Mesenteric fat pad (tissue), 1 donor: ENCODE data around the gene ZCWPW2. TPM values are rescaled to one million over a fixed set of nuclear protein-coding genes. Genes with fewer than 3 reads are reported as not detected.

ENCODE experiments used
- DNase-seq: peaks from one replicate; pipeline ENCODE4 v3.0.0-alpha.2; 2020; ENCODE audit warnings: low spot score
- total RNA-seq: library from RNA; stranded (reverse); fragmentation: NEBNext Ultra II Directional; extraction: Animal tissue kit (Norgen Biotek cat#: 25700); gene quantifications from one replicate; pipeline ENCODE4 v1.2.1, GENCODE V29; 2021
- donor health status: DM: yes; HTN: yes; CAD: no.

Gene ZCWPW2
- total RNA-seq, 1 donor from 2014 or later = 0.51 TPM

DNA sequence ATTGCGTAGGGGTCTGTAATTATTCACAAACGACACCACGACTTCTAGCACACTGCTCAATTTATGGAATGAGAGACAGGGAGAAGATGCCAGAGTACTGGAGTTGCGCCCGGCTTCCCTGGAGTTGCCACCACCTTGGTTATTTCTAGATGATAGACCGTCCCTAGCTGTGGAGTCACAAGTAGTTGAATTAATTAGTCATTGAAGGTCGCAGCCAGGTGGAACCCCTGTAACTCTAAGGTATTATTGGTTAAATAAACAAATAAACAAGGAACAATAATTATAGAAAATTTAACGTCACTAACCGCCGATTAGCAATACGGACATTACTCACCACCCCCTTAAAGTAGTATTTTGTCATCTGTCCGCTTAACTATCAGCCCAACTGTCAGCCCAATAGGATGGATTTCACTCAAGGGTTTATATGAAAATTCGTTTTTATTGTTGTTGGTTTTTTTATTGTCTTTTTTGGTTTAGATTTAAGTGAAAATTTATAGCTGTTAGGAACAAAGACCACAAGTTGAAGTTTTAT, 1.0 kb downstream of the ZCWPW2 start:
- no peak for DNase-seq

DNA sequence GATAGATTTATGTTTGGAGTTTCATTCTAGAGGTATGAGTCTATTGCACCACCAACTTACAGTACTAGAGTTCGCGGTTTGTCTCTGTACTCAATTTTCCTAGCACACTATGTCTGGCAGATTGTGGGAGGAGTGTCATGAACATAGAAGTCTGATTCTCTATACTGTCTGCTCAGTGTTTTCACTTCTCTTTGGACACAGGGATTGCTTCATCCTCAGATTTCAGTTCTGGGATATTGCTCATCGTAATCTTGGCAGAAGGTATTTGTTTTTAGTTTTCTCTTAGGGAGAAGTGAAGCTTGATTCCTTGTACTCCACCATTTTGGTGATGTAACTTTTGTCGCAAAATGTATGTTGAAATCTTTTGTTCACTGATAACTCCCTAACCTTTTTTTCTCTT, 27.9 kb downstream of the ZCWPW2 start:
- DNase-seq = no peak

DNA sequence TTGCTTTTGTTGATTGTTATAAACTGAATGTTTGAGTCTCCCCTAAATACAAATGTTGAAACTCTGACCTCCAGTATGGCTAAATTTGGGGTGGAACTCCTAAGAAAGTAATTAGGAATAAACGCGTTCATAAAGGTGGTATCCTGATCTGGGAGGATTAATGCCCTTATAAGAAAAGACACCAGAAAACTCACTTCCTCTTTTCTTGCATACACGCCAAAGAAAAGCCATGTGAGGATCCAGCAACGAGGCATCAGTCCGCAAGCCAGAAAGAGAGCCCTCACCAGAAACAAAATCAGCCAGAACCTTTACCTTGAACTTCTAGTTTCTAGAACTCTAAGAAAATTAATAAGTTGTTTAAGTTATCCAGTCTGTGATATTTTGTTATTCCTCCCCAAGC, 37.5 kb downstream of the ZCWPW2 start:
- DNase-seq = no peak

DNA sequence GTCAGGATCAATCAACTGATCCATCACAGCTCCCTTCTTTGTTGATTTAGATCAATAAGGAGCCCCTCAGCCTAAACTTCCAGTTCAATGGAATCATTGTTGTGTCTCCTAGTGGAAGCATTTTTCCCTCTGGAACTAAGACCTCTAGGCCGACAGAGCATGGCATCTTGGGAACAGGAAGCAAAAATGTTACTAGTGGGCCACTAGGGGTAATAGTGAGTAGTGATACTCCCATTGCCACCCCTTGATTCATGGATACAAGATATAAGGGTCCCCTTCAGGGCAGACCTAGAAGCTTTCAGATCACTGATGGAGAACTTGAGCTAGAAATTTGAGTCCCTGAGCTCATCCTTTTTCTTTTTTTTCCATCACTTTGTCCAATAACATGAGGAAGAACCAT, 40.5 kb downstream of the ZCWPW2 start:
- no peak for DNase-seq

DNA sequence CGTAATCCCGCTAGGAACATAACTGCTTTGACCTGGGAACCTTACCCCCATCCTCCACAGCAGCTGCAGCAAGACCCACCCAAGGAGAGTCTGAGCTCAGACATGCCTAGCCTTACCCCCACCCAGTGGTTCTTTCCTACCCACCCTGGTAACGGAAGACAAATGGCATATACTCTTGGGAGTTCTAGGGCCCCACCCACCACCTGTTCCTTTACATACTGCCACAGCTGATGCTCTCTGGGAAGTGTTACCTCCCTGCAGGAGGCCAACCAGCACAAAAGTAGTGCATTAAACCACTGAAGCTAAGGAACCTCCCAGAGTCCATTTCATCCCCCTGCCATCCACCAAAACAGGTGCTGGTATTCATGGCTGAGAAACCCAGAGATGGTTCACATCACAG, 50.7 kb downstream of the ZCWPW2 start:
- no peak for DNase-seq

DNA sequence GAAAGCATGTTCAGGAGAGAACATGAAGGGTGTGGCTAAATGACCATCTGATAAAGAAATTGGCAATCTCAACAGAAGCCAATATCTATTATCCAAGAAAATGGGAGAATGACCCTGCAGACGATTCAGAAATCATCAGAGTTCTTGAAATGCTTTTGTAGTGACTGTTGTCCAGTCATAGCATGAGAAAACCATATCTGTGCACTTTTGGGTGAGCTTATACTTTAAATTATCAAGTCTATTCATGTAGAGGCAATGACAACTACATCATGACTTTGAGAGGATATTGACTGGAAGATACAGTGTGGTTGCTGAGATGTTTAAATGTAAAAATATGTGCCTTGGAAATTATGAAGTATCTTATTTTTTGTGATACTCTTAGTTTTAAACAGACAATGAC, 57.7 kb downstream of the ZCWPW2 start:
- DNase-seq = no peak

DNA sequence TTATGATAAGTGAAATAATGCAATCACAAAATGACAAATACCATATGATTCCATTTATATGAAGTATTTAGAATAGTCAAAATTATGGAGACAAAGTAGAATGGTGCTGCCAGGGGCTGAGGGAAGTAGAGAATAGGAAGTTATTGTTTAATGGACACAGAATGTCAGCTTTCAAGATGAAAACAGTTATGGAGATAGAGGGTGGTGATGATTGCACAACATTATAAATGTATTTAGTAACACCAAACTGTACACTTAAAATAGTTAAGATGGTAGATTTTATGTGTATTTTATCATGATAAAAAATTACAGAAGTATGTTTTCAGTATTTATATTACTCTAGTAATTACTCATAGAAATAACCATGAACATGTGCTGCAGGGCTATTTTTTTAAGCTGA, 100.9 kb downstream of the ZCWPW2 start:
- DNase-seq = no peak

DNA sequence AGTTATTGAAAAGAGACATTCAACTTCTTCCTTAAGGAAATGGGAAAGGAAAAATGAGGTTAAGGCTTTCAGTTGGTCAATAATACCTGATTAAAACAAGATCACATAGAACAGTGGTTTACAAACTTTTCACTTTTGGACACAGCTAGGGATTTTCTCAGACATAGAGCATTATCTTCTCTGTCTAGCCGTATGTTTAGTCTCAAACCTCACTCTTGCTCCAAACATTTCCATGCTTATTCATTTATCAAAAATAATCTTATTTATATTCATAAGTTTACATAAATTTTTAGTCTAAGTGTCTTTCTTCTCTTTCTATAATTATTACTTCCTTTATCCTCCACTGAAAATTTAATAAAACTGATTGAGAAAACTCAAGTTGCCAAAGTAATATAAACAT, 114.3 kb downstream of the ZCWPW2 start:
- DNase-seq = no peak

DNA sequence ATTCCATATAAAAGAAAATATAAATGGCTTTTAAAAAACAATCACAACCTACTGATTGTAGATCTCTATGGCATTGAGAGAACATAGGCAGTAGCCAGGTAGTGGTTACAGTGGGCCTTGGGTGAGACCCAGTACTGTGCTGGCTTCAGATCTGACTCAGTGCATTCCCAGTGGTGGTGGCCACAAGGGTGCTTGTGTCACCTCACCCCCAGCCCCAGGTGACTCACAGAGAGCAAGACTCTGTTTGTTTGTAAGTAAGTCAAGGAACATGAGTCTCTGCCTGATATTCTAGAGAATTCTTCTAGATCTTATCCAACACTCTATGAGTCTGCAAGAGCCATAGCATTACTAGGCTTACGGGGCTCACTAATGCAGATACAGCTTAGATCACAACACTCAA, 118.9 kb downstream of the ZCWPW2 start:
- no peak for DNase-seq

DNA sequence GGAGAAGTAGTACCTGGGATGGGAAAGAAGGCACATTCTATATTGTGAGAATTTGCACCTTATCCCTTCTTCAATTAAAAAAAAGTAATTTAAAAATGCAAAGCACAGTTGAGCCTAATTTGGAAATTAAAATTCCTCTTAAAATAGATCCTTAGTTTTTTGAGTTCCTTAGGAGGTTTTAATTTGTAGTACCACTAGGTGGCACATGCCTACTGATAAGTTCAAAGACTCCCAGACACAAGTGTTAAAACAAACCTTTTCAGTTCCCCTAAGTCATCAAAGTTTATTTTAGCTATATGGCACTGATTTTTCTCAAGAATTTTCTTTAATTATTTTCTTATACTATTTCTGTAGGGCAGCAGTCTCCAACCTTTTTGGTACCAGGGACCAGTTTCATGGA, 127.7 kb downstream of the ZCWPW2 start:
- DNase-seq = no peak

DNA sequence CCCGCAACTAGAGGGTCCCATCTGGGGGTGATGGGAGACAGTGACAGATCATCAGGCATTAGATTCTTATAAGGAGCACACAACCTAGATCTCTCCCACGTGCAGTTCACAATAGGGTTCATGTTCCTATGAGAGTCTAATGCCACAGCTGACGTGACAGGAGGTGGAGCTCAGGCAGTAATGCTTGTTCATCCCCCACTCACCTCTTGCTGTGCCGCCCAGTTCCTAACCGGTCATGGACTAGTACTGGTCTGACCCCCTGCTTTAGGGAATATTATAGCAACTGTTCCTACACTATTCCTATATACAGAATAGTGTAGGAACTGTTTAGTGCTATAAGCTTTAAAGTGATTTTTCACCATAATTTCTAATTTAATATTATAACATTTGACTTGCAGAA, 128.2 kb downstream of the ZCWPW2 start:
- no peak for DNase-seq

DNA sequence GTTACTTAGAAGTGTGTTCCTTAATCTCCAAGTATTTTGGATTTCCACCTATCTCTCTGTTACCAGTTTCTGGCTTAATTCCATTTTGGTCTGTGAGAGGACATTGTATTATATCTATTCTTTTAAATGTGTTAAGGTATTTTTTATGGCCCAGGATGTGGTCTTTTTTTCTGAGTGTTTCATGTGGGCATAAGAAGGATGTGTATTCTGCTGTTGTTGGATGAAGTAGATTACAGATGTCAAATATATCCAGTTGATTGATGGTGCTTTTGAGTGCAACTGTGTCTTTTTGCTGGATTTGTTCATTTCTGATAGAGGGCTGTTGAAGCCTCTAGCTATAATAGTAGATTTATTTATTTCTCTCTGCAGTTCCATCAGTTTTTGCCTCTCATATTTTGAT, 136.6 kb downstream of the ZCWPW2 start:
- no peak for DNase-seq

DNA sequence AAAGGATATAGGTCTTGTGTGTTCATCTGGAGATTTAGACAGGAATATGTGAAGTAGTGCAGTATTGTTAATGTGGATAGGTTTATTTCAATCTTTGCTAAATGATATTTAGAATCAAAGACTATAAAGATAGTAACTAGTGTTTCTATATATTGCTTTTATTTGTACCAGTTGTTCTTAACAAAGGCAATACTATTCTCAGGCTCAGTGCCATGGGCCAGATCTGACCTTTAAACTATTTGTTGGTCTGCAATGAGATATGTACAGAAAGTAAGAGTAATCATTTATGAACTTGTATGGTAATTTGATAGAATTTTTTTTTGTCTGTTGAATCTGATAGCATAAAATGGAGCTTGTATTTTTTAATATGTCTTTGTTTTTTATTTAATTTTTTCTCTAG, 146.8 kb downstream of the ZCWPW2 start:
- DNase-seq = no peak

DNA sequence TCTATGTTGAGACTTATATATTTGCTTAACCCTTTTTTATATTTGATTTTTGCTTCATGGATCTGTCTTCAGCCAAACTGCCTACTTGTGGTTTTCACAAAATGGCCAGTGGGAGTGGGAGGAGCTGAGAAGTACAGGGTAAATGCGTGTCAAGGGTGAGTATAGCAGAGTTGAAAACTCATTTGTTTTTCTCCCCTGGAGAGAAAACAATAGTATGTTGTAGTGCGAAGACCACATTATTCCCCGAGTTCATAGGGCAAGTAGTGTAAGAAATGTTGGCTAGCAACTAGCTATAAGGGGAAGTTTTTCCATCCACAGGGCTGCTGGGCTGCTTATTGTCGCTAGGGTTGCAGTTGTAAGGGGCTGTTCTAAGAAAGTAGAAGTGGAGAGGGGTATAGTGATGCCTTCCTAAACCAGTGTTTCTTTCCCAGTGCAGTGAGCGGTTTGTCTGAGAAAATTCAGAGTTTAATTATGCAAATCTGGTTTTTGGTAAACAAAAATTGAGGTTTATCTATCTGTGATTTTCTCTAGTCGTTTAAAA, 153.9 kb downstream of the ZCWPW2 start:
- no peak for DNase-seq

DNA sequence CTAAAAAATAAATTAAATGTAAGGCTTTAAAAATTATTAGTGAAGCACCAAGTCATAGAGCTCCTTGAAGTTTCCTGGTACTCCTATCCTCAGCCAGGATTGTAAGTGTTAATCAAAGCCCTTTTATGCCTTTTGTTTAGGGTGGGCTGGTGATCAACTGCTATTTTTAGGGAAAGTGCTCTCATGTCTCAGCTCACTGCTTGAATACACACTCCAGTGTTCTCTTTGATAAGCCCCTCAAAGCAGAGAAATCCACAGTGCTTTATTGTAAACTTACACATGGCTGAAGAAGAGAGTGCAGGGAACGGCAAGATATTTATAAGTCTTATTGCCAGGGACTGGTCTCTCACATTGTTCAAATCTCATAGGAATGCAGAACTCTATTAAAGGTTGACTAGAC, 156.5 kb downstream of the ZCWPW2 start:
- DNase-seq = no peak

DNA sequence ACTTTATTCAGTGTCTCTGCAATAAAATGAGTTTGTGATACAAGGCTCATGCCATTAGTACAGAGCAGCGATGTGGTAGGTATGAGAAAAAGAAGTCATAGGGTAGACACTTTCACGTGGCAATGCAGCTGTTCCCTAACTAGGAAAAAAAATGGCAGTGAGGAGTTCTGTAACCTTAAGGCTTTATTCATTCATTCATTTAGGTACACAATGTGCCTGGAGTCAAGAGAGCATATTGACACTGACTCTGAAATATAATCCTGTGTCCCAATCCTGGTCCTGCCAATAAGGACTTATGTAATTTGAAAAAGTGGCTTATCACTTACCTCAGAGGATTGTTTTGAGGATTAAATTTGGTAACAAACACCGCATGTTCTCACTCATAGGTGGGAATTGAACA, 173.1 kb downstream of the ZCWPW2 start:
- no peak for DNase-seq

DNA sequence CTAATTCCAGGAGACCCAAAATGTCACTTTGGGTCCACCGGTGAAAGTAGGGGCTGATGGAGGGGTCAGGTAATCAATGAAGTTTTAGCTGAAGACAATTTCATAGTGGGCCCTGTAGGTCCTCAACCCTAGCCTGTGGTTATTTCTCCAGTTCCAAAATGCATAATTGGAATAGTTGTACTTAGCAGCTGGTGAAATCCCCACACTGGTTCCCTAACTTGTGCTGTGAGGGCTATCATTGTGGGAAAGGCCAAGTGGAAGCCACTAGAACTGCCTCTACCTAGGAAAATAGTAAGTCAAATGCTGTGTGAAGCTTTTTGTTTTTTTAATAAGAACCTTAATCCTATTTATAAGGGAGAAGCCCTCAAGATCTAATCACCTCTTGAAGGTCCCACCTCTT, 193.8 kb downstream of the ZCWPW2 start:
- DNase-seq = no peak

DNA sequence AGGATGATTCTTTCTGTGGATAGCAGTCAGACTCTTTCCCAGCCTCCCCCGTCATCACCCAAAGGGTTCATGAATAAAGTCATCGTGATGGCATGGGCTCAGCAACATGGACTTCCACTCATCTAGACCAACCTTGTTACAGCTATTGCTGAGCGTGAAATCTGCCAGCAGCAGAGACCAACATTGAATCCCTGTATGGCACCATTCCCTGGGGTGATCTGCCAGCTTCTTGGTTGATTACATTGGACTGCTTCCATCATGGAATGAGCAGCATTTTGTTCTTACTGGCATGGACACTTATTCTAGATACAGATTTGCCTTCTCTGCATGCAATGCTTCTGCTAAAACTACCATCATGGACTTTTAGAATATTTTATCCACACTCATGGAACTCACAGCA, 195.7 kb downstream of the ZCWPW2 start:
- DNase-seq = no peak

DNA sequence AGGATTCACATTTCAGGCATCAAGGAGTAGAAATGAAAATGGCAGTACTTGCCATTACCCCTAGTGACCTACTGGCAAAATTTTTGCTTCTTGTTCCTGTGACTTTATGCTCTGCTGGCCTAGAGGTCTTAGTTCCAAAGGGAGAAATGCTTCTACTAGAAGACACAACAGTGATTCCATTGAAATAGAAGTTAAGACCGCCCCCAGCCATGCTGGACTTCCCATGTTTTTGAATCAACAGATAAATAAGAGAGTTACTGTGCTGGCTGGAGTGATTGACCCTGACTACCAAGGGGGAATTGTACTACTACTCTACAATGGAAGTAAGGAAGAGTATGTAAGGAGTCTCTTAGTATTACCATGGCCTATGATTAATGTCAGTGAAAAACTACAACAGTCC, 196.3 kb downstream of the ZCWPW2 start:
- DNase-seq = no peak

DNA sequence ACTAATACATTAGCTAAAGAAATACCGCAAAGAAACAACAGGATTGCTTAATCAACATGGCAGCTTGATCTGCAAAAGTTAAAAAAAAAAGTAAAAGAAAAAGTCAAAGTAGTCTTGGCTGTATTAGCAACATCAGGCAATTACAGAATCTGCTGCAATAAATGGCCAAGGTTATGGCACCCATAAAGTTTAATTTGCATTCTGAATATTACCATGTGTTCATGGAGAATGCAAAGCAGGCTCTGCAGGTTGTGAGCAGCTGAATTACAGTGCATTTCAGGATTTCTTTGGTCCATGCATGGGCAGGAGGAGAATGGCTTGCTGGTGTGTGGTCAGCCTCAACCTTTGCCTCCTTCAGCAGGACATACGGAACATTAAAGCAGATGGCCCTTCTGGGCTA, 199.2 kb downstream of the ZCWPW2 start:
- DNase-seq = no peak

DNA sequence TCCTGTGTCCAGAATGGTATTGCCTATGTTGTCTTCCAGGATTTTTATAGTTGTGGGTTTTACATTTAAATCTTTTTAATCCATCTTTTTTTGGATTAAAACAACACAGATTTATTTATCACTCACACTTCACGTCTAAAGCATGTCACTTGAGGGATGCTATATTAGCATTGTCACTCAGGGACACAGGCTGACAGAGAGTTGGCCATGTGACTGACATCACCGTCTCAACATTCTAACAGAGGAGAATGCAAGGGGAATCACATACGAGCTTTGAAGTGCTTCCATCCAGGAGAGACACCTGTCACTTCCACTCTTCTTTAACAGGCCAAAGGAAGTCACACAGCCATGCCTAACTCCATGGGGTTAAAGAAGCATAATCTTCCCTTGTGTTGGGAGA, 204.7 kb downstream of the ZCWPW2 start:
- DNase-seq = no peak

DNA sequence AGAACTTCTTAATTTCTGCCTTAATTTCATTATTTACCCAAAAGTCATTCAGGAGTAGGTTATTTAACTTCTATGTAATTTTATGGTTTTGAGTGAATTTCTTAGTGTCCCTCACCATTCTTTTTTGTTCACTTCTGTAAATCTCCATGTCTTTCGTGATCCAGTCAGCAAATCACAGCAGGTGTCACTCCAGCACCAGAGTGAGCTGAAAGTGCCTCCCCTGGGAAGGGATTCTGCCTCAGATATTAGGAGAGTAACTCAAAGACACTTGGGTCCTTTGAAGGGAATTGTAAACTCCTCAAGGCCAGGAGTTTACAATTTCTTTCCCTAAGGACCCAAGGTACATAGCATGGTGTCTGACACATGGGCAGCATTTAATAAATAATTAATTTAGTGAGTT, 207.7 kb downstream of the ZCWPW2 start:
- no peak for DNase-seq

DNA sequence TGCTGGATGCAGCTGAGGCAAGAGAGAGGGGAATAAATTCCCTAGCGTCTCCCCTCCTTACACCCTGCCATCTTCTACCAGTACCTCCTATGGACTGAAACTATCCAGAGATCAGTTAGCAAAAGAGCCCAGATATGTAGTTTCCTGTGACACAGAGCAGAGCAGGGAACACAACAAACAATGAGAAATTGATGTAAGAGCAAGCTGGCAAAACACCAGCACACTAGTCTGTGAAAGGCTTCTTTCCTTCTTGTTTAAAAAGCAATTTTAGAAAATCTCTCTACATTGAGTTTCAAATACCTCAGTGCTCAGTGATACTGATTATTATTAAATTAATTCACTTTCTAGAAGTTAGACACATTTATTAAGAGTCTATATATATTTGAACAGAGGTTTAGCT, 215.7 kb downstream of the ZCWPW2 start:
- no peak for DNase-seq

DNA sequence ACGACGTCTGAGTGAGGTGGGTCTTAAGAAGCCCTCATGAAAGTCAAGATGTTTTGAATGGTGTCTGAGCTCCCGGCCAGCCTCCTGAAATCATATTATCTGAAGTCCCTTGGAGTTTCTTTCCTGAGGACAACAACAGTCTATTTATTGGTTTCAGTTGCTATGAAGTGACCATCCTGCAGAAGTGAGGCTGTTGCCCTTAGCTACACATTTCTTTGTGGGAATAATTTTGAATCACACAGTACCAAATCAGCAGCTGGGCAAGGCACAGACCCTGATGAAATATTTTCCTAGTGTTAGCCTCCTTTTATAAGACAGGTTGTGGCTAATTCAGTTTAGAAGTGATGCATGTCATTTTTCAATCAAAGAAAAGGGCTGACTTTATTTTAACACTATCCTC, 220.8 kb downstream of the ZCWPW2 start:
- no peak for DNase-seq
